HG03196 (cell line): ENCODE measurements around the gene ZNF311.
"Not testable (repeated sequence)": the region's sequence is repeated elsewhere in the genome, so short reads cannot be mapped to it uniquely, and the experiment has no call there.

Source experiments
- ATAC-seq: cut with Tn5 transposase; IDR thresholded peaks from one replicate; pipeline ENCODE4 v1.9.1; 2021; ENCODE audit not compliant: unreplicated experiment

Gene ZNF311

DNA sequence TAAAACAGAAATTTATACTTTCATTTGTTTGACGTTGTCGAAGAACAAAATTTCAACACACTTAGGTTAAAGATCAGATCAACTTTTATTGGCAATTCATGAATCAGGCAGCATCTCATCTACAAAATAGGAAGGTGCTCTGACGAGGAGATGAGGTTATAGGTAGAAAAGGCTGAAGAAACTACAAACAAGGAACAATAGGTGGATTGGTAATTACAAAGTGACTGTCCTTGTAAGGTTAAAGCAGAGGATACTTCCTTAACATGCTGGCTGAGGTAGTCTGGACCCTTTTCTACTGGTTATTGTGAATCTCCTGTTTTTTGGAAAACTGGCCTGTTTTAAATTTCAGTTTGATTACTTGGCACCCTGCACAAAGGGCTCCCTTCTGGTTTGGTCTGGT lies 48.8 kb downstream of the ZNF311 start:
- no peak for ATAC-seq

DNA sequence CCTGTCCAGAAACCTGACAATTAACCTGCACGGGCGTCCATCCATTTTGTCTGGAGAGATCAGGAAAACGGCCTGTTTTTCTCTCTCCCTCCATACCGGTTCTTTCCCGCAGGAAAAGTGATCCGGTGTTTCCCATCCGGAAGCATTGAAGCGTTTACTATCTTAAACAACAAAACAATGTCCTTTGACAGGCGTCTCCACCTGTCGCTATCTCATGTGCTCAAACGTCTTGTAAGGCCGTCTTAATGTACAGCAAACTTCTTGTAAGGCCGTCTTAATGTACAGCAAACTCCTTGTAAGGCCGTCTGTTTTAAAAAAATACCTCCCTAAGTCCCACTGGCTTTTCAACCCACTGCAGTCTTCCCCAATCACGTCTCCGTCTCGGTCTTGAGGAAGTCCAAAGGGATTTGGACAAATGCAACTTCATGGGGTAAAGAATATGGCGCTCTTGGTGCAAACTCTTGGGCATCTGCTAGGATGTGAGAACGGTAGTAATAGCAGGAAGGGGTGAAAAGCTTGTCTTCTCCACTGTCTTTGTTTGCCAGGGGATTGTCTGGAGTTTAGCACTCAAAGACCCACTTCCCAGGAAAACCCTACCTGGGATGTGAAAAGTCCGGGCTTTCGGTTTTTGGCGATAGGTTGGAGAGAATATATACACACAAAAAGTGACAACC lies 51.4 kb downstream of the ZNF311 start:
- no peak for ATAC-seq

DNA sequence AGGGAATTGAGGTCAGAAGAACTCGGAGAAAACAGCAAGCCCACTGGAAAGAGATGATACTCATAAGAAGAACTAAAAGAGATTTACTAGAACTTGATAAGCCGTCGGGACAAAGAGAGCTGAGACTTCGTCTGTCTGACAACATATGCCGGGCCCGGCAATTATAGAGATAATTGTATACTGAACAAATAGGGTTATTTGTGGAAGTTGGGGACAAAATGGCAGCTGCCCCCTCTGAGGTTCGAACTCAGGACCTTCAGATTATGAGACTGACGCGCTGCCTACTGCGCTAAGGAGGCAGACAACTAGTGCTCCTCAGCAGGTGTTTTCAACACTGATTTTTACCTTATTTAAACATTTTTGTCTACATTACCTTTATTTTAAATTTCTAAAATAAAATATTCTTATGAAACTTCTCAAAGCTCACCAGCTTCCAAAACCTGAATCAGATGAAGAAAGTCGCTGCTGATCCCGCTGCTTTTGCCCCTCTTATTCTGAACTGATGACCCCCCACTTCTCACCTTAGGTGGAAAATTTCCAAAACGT lies 52.0 kb downstream of the ZNF311 start:
- peak; percentile 58 for ATAC-seq

DNA sequence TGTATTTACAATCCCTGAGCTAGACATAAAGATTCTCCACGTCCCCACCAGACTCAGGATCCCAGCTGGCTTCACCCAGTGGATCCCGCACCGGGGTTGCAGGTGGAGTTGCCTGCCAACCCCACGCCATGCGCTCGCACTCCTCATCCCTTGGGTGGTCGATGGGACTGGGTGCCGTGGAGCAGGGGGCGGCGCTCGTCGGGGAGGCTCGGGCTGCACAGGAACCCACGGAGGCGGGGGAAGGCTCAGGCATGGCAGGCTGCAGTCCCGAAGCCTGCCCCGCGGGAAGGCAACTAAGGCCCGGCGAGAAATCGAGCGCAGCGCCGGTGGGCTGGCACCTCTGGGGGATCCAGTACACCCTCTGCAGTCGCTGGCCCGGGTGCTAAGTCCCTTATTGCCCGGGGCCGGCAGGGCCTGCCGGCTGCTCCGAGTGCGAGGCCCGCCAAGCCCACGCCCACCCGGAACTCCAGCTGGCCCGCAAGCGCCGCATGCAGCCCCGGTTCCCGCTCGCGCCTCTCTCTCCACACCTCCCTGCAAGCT lies 55.4 kb downstream of the ZNF311 start:
- ATAC-seq = not testable (repeated sequence)

DNA sequence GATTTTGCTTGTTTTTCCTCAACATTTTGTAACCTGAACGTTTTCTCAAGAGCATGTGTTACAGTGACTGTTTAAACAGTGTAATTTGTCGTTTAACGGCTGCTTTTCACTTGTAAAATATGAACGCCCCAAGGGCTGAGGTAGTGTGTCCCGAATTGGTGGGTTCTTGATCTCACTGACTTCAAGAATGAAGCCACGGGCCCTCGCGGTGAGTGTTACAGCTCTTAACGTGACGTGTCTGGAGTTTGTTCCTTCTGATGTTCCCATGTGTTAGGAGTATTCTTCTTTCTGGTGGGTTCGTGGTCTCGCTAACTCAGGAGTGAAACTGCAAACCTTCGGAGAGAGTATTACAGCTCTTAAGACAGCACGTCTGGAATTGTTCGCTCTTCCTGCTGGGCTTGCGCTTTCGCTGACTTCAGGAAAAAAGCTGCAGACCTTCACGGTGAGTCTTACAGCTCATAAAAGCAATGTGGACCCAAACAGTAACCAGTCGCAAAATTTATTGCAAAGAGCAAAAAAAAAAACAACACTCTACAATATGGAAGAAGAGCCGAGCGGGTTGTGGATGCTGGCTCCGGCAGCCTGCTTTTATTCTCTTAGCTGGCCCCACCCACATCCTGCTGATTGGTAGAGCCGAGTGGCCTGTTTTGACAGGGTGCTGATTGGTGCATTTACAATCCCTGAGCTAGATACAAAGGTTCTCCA lies 56.2 kb downstream of the ZNF311 start:
- no peak for ATAC-seq

DNA sequence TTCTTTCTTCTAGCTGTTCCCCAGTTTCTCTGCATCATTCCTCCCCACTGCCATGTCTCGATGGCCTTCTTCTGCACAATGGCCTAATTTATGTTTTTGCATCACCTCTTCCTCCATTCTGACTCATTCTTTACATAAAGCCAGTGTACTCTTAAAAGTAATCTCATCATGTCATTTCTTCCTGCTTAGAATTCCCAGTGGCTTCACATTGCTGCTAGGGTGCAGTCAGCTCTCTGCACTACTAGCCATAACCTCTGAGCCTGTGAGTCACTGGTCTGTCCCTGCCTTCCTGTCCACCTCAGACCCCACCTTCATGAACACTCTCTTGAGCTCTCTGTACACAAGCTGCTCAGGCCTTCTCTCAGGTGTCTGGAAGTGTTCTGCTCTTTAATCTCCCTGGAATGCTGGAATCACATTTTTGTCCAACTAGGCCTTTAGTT lies 57.3 kb downstream of the ZNF311 start:
- ATAC-seq = no peak

DNA sequence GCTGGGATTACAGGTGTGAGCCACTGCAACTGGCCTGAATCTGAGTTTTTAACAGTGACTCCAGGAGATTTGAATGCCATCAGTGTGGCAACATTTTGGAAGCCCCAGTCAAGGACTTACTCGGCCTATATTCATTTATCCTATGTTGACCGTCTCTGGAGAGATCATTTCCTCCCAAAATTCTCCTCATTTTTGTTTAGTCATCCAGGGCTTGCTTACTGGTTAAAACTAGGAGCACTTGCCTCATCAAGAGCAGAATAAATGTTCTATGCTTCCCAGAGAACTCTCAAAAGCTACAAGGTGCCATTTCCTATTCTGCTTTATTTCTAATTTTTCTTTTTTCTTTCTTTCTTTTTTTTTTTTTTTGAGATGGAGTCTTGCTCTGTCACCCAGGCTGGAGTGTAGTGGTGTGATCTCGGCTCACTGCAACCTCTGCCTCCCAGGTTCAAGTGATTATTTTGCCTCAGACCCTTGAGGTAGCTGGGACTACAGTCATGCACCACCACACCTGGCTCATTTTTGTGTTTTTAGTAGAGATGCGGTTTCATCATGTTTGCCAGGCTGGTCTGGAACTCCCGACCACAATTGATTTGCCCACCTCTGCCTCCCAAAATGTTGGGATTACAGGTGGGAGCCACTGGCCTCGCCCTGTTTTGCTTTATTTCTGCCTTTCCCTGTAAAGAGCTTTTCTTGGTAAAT lies 57.9 kb downstream of the ZNF311 start:
- ATAC-seq = no peak

DNA sequence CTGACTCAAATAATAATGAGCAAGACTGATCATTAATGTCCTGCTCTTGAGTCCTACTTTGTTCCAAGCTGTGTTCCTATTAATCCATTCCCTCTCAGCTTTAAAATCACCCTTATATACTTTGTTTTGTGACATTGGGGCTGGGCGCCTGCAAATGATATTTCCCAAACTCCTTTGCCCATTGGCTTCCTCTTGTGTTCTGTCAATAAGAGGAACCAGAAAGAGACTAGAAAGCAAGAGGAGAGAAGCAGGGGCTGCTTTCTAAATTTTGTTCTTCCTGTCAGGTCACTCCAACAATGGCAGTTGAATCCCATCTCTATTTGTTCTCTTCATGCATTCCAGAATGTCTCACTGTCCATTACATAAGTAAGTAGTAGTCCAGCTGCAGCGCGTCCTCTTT lies 59.8 kb downstream of the ZNF311 start:
- ATAC-seq = no peak
